Stimulated activated CD8-positive, alpha-beta memory T cell treated with anti-CD3 and anti-CD28 coated beads, Interleukin-7, amount 100 ng/mL, for 1 hour (primary cell): ENCODE data around the gene TMEM61.

Experiments
- DNase-seq, 2 donors: peaks; one replicate each; pipeline ENCODE4 v3.0.0-alpha.2; 2020; ENCODE audit warnings: low read depth in 2 of 2

Gene TMEM61

DNA sequence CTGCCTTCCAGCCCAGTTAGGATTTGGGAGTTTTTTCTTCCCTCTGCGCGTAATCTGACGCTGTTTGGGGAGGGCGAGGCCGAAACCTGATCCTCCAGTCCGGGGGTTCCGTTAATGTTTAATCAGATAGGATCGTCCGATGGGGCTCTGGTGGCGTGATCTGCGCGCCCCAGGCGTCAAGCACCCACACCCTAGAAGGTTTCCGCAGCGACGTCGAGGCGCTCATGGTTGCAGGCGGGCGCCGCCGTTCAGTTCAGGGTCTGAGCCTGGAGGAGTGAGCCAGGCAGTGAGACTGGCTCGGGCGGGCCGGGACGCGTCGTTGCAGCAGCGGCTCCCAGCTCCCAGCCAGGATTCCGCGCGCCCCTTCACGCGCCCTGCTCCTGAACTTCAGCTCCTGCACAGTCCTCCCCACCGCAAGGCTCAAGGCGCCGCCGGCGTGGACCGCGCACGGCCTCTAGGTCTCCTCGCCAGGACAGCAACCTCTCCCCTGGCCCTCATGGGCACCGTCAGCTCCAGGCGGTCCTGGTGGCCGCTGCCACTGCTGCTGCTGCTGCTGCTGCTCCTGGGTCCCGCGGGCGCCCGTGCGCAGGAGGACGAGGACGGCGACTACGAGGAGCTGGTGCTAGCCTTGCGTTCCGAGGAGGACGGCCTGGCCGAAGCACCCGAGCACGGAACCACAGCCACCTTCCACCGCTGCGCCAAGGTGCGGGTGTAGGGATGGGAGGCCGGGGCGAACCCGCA lies 59.1 kb downstream of the TMEM61 start, which contains the start of gene PCSK9:
PCSK9 (plus strand) TSS at position 207 of the 741 bp plus-strand sequence; CDS start at position 497, 290 bp downstream.
- no peak for DNase-seq

GRCh38 chr1:55040083-55040932 lies 59.9 kb downstream of the TMEM61 start:
- DNase-seq: no peak

DNA sequence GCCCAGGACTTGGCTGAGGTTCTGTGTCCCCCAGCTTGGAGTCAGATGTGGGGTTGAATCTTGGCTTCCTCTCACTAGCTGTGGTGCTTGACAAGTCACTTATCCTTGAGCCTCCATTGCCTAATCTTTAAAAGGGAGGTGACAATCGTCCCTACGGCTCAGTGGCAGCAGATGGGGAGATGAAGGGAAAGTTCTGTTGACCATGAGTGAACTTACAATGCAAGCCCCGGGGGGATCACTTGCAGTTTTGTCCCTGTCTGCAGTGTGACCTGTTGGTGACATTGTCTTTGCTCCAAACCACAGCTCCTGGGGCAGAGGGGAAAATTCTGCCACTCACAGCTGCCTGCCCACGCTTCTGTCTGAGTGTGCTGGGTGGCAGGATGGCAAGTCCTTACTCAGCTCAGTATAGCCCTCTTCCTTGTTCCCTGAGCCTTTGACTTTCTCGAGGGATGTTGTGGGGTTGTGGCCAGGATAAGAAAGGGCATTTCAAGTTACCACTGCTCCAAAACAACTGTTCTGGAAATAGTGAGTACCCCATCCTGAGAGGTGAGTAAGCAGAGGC lies 60.6 kb downstream of the TMEM61 start:
- DNase-seq: no peak

DNA sequence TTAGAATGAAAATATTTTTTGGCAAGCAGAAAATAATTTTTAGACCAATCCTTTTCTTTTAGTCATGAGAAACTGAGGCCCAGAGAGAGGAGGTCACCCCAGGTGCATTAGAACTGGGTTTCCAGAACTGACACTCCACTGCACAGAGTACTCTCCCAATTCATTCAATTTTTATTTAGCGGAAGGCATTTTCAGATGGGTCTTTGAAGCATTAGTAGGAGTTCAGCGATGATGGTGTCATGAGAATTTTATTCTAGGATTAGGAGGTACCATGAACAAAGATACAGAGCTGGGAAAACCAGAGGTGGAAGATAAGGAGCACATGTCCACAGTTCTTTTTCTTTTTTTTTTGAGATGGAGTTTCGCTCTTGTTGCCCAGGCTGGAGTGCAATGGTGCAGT lies 61.2 kb downstream of the TMEM61 start:
- DNase-seq: no peak
